Skin of body (tissue), 2 donors: ENCODE measurements around the gene PLEKHD1. TPM values are rescaled to one million over a fixed set of nuclear protein-coding genes. Genes with fewer than 3 reads are reported as not detected.
A peak's percentile ranks its signal among the peaks of the same experiment; 100 is the strongest.

Experiments used
- DNase-seq: peaks from one replicate; lab custom pipeline; 2025; lab: John Stamatoyannopoulos, UW
- total RNA-seq: library from RNA; depleted of rRNA; stranded (reverse); fragments of >200 nt; gene quantifications from one replicate; pipeline ENCODE4 v1.2.3, GENCODE V29; 2014

Gene PLEKHD1
- total RNA-seq, 1 donor from 2014 or later = 0.20 TPM

GRCh38 chr14:69547701-69548348 is 63.3 kb downstream of the PLEKHD1 start:
- DNase-seq = peak; percentile 4

DNA sequence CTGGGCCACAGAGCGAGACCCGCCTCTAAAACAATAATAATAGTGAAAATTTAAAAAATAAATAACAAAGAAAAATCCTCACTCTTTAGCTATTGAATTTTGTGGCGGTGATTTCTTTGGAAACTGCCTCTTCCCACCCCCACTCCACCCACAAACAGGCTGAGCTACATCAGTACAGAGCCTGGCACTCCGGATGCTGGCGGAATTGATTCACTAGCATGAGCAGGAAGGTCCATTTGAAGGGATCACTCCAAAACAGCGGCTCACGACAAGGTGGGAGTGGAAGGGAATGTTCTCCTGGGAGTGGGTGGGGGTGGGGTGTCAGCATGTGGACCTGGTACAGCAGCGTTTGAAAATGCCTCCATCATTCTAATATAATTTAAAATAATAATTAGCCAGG is 64.0 kb downstream of the PLEKHD1 start:
- DNase-seq = no peak

DNA sequence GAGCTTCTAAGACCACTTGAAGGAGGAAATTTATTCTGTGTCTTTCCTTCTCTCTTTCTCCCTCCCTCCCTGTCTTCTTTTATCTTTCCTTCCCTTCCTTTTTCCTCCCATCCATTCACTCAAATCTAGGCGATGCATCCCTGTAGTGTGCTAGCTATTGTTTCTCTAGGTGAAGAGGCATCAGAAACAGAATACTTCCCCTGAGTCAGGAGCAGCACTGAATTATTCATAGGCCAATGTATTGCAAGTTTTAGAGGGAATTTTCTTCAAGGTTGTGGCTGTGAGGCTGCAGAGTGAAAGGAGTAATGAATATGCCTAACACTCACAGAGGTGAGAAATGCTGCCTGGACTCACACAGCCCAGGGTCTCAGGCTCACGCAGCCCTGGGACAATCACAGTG is 67.0 kb downstream of the PLEKHD1 start:
- no peak for DNase-seq

- no peak for DNase-seq
Observed at GRCh38 chr14:69553252-69553651, 68.7 kb downstream of the PLEKHD1 start.

DNA sequence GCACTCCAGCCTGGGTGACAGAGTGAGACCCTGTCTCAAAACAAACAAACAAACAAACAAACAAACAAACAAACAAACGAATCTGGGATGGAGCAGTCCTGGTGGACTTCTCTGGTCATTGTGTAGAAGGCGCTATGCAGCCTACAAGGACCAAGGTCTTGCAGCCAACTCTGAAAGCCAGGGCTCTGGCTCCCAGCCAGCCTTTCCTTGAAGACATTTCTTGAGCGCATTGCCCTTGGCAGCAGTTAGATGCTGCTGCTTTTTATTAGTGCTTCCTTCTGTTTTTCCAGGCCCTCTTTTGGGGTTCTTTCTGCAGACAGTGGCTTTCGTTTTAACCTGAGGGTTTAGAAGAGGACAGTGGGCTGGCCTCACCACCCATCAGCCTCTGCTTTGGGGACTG is 70.0 kb downstream of the PLEKHD1 start:
- DNase-seq = peak; percentile 49

- DNase-seq = no peak
Observed at GRCh38 chr14:69558774-69559173, 74.2 kb downstream of the PLEKHD1 start.

DNA sequence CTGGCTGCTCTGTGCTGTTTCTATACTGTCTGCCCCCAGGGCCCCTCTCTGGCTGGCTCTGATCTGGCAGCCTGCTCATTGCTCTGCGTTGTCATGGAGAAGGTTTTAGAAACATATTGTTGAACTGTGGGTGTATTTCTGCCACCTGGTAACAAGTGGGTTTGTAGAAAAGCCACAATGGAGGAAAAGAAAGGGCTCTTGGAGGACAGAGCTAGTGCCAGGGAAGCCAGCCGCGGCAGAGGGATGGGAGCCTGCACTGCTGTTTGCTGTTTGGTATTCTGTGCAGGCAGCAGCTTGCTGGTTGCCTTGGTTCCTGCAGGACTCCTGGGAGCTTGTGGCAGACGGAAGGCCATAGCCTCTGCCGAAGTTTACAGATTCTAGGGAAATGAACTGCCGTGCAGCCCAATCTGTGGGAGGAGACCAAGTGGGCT is 75.1 kb downstream of the PLEKHD1 start:
- DNase-seq = no peak

DNA sequence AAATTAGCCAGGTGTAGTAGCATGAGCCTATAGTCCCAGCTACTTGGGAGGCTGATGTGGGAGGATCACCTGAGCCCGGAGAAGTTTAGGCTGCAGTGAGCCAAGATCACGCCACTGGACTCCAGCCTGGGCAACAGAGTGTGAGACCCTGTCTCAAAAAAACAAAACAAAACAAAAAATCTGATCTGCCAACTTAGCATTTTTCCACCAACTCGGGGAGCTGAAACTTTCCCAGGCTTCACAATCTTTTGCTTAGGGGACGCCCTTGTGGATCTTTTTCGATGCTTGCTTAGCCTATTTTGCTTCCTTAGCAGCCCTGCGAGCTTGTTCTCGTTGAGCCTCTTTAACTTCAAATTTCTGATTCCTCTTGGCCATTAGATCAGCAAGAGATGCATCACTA is 76.3 kb downstream of the PLEKHD1 start:
- DNase-seq = no peak

DNA sequence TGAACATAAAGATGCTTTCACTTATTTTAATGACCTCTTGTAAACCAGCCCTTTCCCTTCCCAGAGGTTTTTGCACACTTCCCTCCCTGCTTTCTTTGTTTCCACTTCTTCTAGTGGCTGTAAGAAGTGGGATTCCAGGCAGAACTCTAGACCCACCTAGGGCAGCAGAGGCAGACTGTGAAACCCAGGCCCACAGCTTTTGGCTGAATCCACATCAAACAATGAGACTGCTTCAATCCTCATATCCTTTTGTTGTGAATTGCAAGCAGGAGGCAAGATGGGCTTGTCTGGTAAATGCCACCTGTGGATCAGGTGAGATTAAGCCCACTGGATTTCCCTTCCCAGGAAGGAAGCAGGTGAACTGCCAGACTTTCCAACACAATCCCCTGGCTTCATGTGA is 77.4 kb downstream of the PLEKHD1 start:
- DNase-seq = no peak

DNA sequence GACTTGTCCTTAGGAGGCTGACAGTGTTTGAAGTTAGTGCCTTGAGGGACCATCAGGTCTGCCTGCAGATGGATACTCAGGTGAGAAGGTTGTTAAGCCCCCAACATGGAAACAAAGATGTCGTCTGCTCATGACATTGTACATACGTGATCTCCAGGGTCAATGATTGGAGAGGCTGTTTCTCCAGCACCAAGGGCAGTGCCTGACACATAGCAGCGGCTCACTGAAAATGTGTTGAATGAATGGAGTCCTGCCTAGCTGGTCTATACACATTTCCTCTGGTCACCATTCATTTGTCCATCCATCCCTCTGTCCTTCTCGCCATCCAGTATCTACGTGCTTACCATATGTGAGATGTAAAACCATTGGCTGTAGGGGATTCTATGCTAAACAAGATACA is 83.0 kb downstream of the PLEKHD1 start:
- no peak for DNase-seq

- DNase-seq = no peak
Observed at GRCh38 chr14:69569859-69570258, 85.3 kb downstream of the PLEKHD1 start.

DNA sequence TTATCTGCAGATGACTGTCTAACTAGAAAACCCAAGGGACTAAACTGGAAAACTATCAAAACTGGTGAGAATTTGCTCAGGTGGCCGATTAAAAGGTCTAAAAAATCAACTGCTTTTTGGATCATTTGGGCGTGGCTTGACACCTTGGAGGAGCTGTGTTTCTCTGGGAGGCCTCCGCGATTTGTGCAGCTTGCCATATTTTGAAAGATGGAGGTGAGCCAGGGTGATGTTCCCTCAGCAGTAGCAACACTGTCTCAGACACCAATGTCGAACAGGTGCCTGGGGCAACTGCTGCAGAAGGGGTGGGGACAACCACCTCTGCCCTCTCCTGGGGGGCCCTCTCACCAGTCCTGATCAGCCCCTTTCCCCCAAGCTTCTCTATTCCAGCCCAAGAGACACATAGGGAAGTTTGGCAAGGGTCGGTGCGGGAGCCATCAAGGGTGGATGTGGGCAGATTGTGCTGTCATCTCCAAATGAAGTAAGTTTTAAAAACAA is 86.4 kb downstream of the PLEKHD1 start:
- no peak for DNase-seq

DNA sequence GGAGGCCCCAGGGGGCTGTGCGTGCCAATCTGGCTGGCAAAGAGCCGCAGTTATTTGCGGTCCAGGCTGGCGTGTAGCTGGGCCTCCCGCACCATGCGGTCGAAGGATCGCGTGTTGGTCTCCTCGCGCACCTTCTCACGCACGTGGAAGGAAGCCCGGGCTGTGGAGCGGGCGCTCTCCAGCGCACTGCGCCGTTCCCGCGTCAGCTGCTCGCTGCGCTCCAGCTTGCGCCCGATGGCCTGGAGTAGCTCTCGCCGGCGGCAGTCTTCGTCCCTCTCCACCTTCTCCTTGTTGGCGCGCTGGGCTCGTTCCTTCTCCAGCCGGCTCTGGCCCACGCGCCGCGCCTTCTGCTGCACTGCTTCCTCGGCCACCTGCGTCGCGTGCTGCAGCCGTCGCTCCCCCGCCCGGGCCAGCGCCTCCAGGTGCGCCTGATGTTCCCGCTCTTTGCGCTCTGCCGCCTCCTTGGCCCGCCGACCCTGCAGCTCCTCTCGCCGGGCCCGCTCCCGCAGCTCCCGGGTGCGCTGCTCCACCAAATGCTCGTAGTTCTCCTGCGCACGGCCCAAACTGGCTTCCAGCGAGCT is 87.0 kb downstream of the PLEKHD1 start:
- DNase-seq = no peak

GRCh38 chr14:69572030-69572840 is 87.7 kb downstream of the PLEKHD1 start:
- no peak for DNase-seq

GRCh38 chr14:69572841-69573135 is 88.3 kb downstream of the PLEKHD1 start:
- DNase-seq = no peak

DNA sequence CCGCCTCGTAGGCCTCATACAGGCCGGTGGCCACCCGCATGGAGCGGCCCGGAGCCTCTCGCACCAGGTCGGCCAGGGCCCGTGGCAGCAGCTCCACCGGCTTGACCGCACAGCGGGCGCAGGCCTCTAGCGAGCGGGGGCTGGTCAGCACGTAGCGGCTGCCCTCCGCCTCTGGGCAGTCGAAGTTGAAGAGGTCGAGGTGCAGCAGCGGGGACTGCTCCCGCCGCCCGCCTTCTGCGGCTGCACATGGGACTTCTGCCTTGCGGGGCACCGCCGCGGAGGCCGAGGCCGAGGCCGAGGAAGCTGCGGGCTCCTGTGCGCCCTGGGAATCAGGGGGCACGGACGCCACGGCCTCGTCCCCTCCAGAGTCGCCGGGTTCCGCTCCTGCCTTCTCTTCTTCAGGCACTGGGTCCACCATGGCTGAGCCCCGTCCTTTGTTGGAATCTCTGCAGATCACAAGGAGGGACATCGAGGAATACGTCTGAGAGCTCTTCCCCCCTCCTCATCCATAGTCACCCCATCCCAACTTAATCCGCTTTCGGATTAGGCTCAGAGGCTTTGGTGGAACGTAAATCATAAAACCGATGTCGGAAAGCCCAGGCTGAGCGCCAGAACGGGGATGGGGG is 88.8 kb downstream of the PLEKHD1 start:
- no peak for DNase-seq

DNA sequence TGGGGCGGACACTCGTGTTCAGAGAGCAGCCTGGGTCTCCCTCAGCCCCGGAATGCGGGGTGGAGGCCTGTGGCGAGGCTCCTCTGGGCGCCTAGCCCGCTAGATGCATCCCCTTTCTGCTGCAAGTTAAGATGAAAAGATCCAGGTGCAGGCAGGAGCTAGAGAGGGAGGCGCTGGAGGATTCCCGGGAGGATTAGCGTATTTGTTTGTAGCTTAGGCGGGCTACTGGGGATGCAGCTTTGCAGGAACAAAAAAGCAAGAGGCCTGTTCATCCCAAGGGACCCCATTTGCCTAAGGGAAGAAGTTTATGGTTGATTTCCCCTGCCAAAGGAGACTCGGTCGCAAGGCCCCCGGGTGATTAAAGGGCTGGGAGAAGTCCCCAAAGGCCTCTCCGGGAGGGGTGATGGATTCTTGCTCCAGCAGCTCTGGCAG is 89.3 kb downstream of the PLEKHD1 start:
- DNase-seq = no peak

DNA sequence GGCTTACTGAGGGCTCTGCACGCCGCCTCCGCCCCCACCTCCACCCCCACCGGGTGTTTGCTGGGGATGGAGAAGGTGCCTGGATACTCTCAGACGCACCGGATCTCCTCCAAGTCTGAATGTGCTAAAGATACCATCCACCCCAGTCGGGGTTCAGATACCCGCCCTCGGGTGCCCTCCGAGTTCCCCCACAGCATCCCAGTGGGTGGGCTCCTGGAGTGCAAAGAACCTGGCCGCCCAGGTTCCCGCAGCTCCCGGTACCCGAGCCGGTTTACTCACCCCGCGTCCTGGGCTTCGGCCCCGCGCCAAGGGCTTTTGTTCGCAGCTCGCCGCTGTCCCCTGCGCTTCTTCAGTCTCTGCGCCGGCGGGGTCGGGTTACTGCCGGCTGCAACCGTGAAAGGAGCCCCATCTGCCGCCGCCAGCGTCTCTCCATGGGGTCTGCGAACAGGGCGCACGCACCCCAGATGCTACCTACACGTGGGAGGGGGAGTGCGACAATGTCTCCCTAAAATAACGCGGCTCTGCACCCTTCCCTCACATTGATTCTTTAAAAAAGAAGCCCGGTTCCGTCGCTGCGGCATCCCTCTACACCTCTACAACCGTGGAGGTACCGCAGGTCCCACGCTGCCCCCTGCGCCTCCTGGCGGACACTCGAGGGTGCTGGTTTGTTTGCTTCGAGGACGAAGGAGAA is 89.9 kb downstream of the PLEKHD1 start, which contains the start of gene CCDC177:
Gene CCDC177 (minus strand): TSS at position 609 of the 691 bp plus-strand sequence. CDS start 1,249 bp downstream, outside the sequence.
- DNase-seq = peak; percentile 16

DNA sequence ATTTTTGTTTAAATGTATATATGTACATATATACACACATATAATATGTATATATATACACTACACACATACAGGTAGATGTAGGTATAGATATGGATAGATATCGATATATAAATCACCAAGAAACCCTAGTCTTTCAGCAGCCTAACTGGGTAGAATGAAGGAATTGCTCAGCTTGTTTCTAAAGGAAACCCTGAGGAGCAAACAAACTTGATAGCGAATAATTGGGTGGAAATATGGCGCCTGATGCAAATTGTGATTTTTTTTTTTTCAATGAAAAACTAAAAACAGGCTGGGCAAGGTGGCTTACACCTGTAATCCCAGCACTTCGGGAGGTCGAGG is 90.4 kb downstream of the PLEKHD1 start:
- no peak for DNase-seq

DNA sequence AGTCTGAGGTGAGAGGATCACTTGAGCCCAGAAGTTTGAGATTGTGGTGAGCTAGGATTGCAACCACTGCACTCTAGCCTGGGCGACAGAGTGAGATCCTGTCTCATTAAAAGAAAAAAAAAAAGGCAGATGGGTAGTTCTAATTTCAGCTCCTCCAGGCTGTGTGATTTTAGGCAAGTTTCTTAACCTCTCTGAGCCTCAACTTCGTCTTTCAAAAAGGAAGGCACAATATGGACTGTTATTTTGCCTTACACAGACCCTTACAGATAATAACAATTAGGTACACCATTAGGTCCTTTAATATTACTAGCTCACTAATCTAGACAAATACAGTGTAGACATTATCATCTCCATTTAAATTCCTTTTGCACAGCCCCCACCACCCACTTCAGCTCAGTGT is 94.9 kb downstream of the PLEKHD1 start:
- no peak for DNase-seq

DNA sequence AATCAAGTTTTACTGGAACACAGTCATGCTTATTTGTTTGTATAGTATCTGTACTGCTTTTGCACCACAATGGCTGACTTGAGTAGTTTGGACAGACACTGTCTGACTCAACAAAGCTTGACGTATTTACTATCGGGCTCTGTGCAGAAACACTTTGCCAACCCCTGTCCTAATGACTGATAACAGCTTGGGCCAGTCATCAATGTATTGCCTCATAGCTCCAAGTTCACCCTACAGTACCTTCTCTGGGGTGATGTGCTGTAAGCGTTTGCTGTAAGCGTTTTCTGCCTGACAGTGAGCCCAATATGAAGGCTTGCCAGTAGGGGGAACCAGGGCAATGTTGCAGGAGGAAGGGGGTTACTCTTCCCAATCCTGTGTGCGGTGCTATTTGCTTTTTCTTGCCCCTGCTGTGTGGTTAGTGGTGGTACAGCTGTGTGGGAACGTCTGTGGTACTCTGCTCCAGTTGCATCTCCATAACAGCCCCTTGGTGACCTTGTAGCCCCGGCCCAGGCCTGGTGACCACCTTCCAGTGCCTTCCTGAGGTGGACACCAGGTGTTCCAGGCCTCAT is 95.6 kb downstream of the PLEKHD1 start:
- no peak for DNase-seq
